WTC11 (cell line): ENCODE data around the gene GAB2. TPM values are rescaled to one million over a fixed set of nuclear protein-coding genes. Genes with fewer than 3 reads are reported as not detected.

ENCODE experiments used
- ATAC-seq: fragments of 200-7000 bp; cut with Tn5 transposase; 2 replicates; pipeline ENCODE4 v1.10.0; 2021; ENCODE audit warnings: mild to moderate bottlenecking, moderate library complexity
- CTCF ChIA-PET: fragments of 300-600 bp; sonication (Branson Sonifier 250); formaldehyde crosslinking; loops from one replicate; lab custom pipeline; 2021; ENCODE audit warnings: antibody characterized with exemption; lab: Charles Lee
- POLR2A ChIA-PET: fragments of 350-600 bp; sonication (Branson Sonifier 250); formaldehyde crosslinking; loops from one replicate; lab custom pipeline; 2021; ENCODE audit warnings: antibody characterized with exemption; lab: Charles Lee
- DNase-seq: peaks from one replicate; pipeline ENCODE4 v3.0.0; 2021; ENCODE audit warnings: low spot score
- H3K27ac Mint-ChIP-seq: 2 replicates; pipeline ENCODE4 v1.8.0; 2021; ENCODE audit warnings: mixed read lengths
- H3K27me3 Mint-ChIP-seq: 2 replicates; pipeline ENCODE4 v1.8.0; 2021; ENCODE audit warnings: low read depth, mild to moderate bottlenecking, moderate library complexity, mixed read lengths
- H3K36me3 Mint-ChIP-seq: 2 replicates; pipeline ENCODE4 v1.8.0; 2021; ENCODE audit warnings: mixed read lengths
- H3K4me1 Mint-ChIP-seq: 2 replicates; pipeline ENCODE4 v1.8.0; 2022; ENCODE audit warnings: mixed read lengths
- H3K4me3 Mint-ChIP-seq: 2 replicates; pipeline ENCODE4 v1.8.0; 2021; ENCODE audit warnings: mild to moderate bottlenecking, moderate library complexity, mixed read lengths
- H3K9me3 Mint-ChIP-seq: 2 replicates; pipeline ENCODE4 v1.8.0; 2021; ENCODE audit warnings: mixed read lengths
- CREB1 ChIP-seq: sonication (generic); formaldehyde crosslinking; IDR thresholded peaks from 2 replicates; pipeline ENCODE4 v1.8.0; 2023; ENCODE audit warnings: mild to moderate bottlenecking, missing genetic modification reagents
- CREM ChIP-seq: sonication (generic); formaldehyde crosslinking; IDR thresholded peaks from 2 replicates; pipeline ENCODE4 v1.8.1; 2022; ENCODE audit warnings: mild to moderate bottlenecking, missing genetic modification reagents, moderate library complexity
- ESRRA ChIP-seq: sonication (generic); formaldehyde crosslinking; IDR thresholded peaks from 2 replicates; pipeline ENCODE4 v1.8.1; 2022; ENCODE audit warnings: mild to moderate bottlenecking, missing genetic modification reagents, borderline replicate concordance
- JAZF1 ChIP-seq: fragments of 250-450 bp; sonication (Bioruptor Pico); IDR thresholded peaks from 2 replicates; pipeline ENCODE4 v1.9.0; 2021; ENCODE audit warnings: moderate library complexity, mild to moderate bottlenecking, inconsistent platforms
- MXD4 ChIP-seq: fragments of 250-450 bp; sonication (Bioruptor Pico); IDR thresholded peaks from 2 replicates; pipeline ENCODE4 v1.8.0; 2021; ENCODE audit warnings: mild to moderate bottlenecking, moderate library complexity, borderline replicate concordance
- SMAD3 ChIP-seq: sonication (generic); formaldehyde crosslinking; IDR thresholded peaks from 2 replicates; pipeline ENCODE4 v1.8.0; 2022; ENCODE audit warnings: missing genetic modification reagents, mild to moderate bottlenecking, borderline replicate concordance
- ZNF138 ChIP-seq: sonication (generic); formaldehyde crosslinking; conservative IDR thresholded peaks from 2 replicates; pipeline ENCODE4 v1.8.1; 2022; ENCODE audit warnings: mild to moderate bottlenecking, moderate library complexity, missing genetic modification reagents
- ZNF671 ChIP-seq: fragments of 250-450 bp; sonication (Bioruptor Pico); IDR thresholded peaks from 2 replicates; pipeline ENCODE4 v1.8.0; 2021; ENCODE audit warnings: mild to moderate bottlenecking
- total RNA-seq: library from RNA; stranded (reverse); gene quantifications from 3 replicates; pipeline ENCODE4 v1.2.3, GENCODE V29; 2021
- TF ChIP-seq, protein P1 (sequence below): sonication (generic); formaldehyde crosslinking; IDR thresholded peaks from 2 replicates; pipeline ENCODE4 v1.8.1; 2023; ENCODE audit warnings: mild to moderate bottlenecking, missing genetic modification reagents, moderate library complexity
- TF ChIP-seq, protein P2 (sequence below): sonication (generic); formaldehyde crosslinking; IDR thresholded peaks from 2 replicates; pipeline ENCODE4 v1.8.0; 2022; ENCODE audit warnings: mild to moderate bottlenecking, missing genetic modification reagents
- TF ChIP-seq, protein P3 (sequence below): sonication (generic); formaldehyde crosslinking; conservative IDR thresholded peaks from 2 replicates; pipeline ENCODE4 v1.8.1; 2022; ENCODE audit warnings: mild to moderate bottlenecking, missing genetic modification reagents
- TF ChIP-seq, protein P4 (sequence below): sonication (generic); formaldehyde crosslinking; IDR thresholded peaks from 2 replicates; pipeline ENCODE4 v1.8.0; 2022; ENCODE audit warnings: mild to moderate bottlenecking, missing genetic modification reagents
- TF ChIP-seq, protein P5 (sequence below): sonication (generic); formaldehyde crosslinking; IDR thresholded peaks from 2 replicates; pipeline ENCODE4 v1.8.1; 2023; ENCODE audit warnings: mild to moderate bottlenecking, moderate library complexity, missing genetic modification reagents
- TF ChIP-seq, protein P6 (sequence below): fragments of 250-450 bp; sonication (Bioruptor Pico); IDR thresholded peaks from 2 replicates; pipeline ENCODE4 v1.9.0; 2021; ENCODE audit warnings: mild to moderate bottlenecking
- TF ChIP-seq, protein P7 (sequence below): sonication (generic); formaldehyde crosslinking; IDR thresholded peaks from 2 replicates; pipeline ENCODE4 v1.8.1; 2023; ENCODE audit warnings: mild to moderate bottlenecking, missing genetic modification reagents
- TF ChIP-seq, protein P8 (sequence below): sonication (generic); formaldehyde crosslinking; IDR thresholded peaks from 2 replicates; pipeline ENCODE4 v1.8.1; 2022; ENCODE audit warnings: low read depth, mild to moderate bottlenecking, moderate library complexity, missing genetic modification reagents, borderline replicate concordance

Gene GAB2
- total RNA-seq, 1 experiment from 2014 or later: 10.6 TPM

DNA sequence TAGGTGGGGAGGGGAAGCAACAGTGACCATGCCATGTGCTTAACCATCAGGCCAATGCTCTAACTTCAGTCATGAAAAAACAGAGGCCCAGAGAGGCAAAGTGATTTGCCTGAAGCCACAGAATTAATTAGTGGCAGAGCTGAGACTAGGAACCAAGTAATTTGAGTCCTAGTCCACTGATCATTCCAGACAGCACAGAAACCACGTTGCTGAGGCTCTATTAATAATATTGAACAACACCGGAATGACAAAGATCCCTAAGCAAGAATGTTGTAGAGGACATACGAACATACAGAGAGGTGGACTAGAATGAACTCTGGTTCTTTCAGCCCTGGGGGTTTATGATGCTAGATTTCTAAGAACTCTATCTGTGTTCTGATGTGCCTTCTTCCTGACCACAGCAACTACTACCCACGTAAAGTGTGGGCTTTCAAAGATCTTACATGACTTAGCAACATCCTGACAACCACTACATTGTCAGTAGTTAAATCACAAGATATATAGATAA, 92.3 kb downstream of the GAB2 start (continued):
- TF ChIP-seq CREM (CRISPR knock-in tag) (no peak), JAZF1 (CRISPR knock-in tag) (no peak)
- TF ChIP-seq, all 79 proteins: peak for 0

DNA sequence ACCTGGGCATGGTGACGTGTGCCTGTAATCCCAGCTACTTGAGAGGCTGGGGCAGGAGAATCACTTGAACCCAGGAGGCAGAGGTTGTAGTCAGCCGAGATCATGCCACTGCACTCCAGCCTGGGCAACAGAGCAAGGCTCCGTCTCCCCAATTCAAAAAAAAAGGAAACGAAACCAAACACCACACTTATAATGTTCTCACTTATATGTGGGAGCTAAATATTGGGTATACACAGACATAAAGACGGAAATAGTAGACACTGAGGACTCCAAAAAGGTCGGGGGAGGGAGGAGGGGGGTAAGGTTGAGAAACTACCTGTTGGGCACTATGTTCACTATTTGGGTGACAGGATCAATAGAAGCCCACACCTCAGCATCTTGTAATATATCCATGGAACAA, 94.3 kb downstream of the GAB2 start:
- POLR2A ChIA-PET: no interaction called here
- H3K4me1 Mint-ChIP-seq: peaks cover under 1% of the 10 kb centered on the region

DNA sequence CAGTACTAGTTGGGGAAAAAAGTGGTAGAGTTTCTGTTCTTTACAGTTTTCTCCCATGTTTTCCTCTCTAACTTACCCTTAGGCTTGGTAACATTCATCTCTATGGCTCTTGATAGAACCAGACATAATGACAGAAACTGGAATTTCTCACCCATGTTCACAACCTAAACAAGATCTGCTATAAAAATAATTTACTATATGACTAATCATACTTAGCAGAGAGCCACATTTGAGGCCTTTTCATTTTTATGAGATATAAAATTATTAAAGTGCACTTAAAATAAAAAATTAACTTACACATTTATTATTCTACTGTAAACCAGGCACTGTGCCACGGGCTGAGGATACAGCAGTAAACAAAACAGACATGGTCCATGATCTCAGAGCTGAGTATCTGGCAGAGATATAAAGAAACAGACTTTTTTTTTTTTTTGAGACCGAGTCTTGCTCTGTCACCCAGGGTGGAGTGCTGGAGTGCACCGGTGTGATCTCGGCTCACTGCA, 98.1 kb downstream of the GAB2 start:
- no peak overlapping the region for H3K4me3 Mint-ChIP-seq
- no peak for TF ChIP-seq MXD4
- TF ChIP-seq ESRRA: no peak
- POLR2A ChIA-PET: no interaction called here
- H3K9me3 Mint-ChIP-seq: peaks cover 9% of the 10 kb centered on the region
- no peak for DNase-seq
- H3K36me3 Mint-ChIP-seq: no peaks in the 10 kb centered on the region
- H3K27me3 Mint-ChIP-seq: no peaks in the 10 kb centered on the region; the same call in 1 of the 2 replicates
- H3K27ac Mint-ChIP-seq: no peak overlapping the region
- peaks cover 5% of the 10 kb centered on the region for H3K4me1 Mint-ChIP-seq
- ATAC-seq: no peak
- CTCF ChIA-PET: no interaction called here

More for the DNA sequence above, 94.3 kb downstream of the GAB2 start:
- Mint-ChIP-seq H3K4me3 (no peak overlapping the region), H3K27ac (no peak overlapping the region), H3K36me3 (no peaks in the 10 kb centered on the region), H3K9me3 (no peaks in the 10 kb centered on the region), H3K27me3 (no peaks in the 10 kb centered on the region; the same call in 1 of the 2 replicates)
- CTCF ChIA-PET: interaction anchor here (0.6 kb wide), 1 partner anchor 147 kb away, joined by 5 read pairs; no protein-coding TSS in a partner anchor
- ATAC-seq (no peak), DNase-seq (no peak)
- TF ChIP-seq ZNF138 (CRISPR knock-in tag) (no peak), SMAD3 (CRISPR knock-in tag) (no peak), CREB1 (no peak)
- TF ChIP-seq, protein P1, sequence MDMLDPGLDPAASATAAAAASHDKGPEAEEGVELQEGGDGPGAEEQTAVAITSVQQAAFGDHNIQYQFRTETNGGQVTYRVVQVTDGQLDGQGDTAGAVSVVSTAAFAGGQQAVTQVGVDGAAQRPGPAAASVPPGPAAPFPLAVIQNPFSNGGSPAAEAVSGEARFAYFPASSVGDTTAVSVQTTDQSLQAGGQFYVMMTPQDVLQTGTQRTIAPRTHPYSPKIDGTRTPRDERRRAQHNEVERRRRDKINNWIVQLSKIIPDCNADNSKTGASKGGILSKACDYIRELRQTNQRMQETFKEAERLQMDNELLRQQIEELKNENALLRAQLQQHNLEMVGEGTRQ: no peak
- TF ChIP-seq, protein P2, sequence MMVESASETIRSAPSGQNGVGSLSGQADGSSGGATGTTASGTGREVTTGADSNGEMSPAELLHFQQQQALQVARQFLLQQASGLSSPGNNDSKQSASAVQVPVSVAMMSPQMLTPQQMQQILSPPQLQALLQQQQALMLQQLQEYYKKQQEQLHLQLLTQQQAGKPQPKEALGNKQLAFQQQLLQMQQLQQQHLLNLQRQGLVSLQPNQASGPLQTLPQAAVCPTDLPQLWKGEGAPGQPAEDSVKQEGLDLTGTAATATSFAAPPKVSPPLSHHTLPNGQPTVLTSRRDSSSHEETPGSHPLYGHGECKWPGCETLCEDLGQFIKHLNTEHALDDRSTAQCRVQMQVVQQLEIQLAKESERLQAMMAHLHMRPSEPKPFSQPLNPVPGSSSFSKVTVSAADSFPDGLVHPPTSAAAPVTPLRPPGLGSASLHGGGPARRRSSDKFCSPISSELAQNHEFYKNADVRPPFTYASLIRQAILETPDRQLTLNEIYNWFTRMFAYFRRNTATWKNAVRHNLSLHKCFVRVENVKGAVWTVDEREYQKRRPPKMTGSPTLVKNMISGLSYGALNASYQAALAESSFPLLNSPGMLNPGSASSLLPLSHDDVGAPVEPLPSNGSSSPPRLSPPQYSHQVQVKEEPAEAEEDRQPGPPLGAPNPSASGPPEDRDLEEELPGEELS (CRISPR knock-in tag): no peak
- TF ChIP-seq, protein P3, sequence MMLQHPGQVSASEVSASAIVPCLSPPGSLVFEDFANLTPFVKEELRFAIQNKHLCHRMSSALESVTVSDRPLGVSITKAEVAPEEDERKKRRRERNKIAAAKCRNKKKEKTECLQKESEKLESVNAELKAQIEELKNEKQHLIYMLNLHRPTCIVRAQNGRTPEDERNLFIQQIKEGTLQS (CRISPR knock-in tag): no peak
- TF ChIP-seq, protein P4, sequence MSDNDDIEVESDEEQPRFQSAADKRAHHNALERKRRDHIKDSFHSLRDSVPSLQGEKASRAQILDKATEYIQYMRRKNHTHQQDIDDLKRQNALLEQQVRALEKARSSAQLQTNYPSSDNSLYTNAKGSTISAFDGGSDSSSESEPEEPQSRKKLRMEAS (CRISPR knock-in tag): no peak

DNA sequence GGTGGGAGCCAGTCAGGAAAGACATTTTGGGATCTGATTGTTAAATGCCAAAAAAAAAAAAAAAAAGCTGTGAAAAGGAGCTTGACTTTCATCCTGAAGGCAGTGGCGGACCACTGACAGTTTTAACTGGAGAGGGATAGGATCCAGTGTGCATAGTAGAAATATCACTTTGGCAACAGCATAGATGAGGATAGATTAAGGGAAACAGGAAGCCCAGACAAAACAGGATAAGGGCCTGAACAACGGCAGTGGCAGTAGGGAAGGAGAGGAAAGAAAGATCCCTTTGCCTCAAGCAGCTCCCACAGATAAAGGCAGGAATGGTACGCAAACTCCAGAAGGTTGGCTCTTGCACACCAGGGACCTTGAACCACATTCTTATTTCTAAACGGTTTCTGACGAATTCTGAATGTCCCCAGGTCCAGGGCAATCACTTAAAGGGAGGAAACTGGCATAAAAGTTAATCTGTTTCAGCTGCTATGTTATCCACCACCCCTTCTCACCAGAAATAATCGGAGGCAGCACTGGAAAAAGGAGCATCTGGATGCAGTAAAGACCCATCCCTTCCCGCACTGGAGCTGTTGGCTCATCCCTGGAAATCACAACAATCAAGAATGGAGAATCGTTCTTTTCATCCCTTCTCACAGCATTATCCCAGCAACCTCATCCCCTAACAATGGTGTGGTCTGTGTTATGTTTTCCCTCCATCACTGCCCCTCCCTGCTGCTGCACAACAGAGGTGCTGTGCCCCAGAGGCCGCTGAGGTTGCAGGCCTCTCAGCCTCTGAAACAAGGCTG, 99.1 kb downstream of the GAB2 start:
- DNase-seq (no peak), ATAC-seq (no peak)
- no peaks in the 10 kb centered on the region; the same call in 1 of the 2 replicates for H3K27me3 Mint-ChIP-seq
- no peak overlapping the region; the same call in none of the 2 replicates for H3K27ac Mint-ChIP-seq
- H3K9me3 Mint-ChIP-seq: peaks cover 9% of the 10 kb centered on the region
- peaks cover 5% of the 10 kb centered on the region for H3K4me1 Mint-ChIP-seq
- no peak overlapping the region for H3K4me3 Mint-ChIP-seq
- ChIA-PET POLR2A (interaction anchor here (0.6 kb wide), 2 partner anchors 13 to 52 kb away, joined by 3 to 5 read pairs; no protein-coding TSS in a partner anchor), CTCF (interaction anchor here (0.7 kb wide), 1 partner anchor 98 kb away, joined by 5 read pairs; no protein-coding TSS in a partner anchor)
- H3K36me3 Mint-ChIP-seq: no peaks in the 10 kb centered on the region
- TF ChIP-seq, protein P5, sequence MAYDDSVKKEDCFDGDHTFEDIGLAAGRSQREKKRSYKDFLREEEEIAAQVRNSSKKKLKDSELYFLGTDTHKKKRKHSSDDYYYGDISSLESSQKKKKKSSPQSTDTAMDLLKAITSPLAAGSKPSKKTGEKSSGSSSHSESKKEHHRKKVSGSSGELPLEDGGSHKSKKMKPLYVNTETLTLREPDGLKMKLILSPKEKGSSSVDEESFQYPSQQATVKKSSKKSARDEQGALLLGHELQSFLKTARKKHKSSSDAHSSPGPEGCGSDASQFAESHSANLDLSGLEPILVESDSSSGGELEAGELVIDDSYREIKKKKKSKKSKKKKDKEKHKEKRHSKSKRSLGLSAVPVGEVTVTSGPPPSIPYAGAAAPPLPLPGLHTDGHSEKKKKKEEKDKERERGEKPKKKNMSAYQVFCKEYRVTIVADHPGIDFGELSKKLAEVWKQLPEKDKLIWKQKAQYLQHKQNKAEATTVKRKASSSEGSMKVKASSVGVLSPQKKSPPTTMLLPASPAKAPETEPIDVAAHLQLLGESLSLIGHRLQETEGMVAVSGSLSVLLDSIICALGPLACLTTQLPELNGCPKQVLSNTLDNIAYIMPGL (CRISPR knock-in tag): no peak
- TF ChIP-seq, protein P6, sequence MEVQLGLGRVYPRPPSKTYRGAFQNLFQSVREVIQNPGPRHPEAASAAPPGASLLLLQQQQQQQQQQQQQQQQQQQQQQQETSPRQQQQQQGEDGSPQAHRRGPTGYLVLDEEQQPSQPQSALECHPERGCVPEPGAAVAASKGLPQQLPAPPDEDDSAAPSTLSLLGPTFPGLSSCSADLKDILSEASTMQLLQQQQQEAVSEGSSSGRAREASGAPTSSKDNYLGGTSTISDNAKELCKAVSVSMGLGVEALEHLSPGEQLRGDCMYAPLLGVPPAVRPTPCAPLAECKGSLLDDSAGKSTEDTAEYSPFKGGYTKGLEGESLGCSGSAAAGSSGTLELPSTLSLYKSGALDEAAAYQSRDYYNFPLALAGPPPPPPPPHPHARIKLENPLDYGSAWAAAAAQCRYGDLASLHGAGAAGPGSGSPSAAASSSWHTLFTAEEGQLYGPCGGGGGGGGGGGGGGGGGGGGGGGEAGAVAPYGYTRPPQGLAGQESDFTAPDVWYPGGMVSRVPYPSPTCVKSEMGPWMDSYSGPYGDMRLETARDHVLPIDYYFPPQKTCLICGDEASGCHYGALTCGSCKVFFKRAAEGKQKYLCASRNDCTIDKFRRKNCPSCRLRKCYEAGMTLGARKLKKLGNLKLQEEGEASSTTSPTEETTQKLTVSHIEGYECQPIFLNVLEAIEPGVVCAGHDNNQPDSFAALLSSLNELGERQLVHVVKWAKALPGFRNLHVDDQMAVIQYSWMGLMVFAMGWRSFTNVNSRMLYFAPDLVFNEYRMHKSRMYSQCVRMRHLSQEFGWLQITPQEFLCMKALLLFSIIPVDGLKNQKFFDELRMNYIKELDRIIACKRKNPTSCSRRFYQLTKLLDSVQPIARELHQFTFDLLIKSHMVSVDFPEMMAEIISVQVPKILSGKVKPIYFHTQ (CRISPR knock-in tag): no peak
- TF ChIP-seq, protein P7, sequence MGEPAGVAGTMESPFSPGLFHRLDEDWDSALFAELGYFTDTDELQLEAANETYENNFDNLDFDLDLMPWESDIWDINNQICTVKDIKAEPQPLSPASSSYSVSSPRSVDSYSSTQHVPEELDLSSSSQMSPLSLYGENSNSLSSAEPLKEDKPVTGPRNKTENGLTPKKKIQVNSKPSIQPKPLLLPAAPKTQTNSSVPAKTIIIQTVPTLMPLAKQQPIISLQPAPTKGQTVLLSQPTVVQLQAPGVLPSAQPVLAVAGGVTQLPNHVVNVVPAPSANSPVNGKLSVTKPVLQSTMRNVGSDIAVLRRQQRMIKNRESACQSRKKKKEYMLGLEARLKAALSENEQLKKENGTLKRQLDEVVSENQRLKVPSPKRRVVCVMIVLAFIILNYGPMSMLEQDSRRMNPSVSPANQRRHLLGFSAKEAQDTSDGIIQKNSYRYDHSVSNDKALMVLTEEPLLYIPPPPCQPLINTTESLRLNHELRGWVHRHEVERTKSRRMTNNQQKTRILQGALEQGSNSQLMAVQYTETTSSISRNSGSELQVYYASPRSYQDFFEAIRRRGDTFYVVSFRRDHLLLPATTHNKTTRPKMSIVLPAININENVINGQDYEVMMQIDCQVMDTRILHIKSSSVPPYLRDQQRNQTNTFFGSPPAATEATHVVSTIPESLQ (CRISPR knock-in tag): no peak
- no peak for TF ChIP-seq ZNF671 (CRISPR knock-in tag)
- TF ChIP-seq, protein P8, sequence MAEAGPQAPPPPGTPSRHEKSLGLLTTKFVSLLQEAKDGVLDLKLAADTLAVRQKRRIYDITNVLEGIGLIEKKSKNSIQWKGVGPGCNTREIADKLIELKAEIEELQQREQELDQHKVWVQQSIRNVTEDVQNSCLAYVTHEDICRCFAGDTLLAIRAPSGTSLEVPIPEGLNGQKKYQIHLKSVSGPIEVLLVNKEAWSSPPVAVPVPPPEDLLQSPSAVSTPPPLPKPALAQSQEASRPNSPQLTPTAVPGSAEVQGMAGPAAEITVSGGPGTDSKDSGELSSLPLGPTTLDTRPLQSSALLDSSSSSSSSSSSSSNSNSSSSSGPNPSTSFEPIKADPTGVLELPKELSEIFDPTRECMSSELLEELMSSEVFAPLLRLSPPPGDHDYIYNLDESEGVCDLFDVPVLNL (CRISPR knock-in tag): no peak
